ENCODE data around the gene FOXP4.

GRCh38 chr6:41522780-41523548 lies 23.2 kb upstream of the FOXP4 start:
- TF ChIP-seq CTCF (conservative IDR thresholded peaks at IDR 0.05; ENCODE audit: low read length) (no peak), EZH2phosphoT487 (IDR thresholded peaks at IDR 0.05; ENCODE audit: borderline replicate concordance, low read depth, low read length) (no peak)

Data from OCI-LY7 (cell line).